Activated CD4-positive, CD25-positive, alpha-beta regulatory T cell treated with anti-CD3 and anti-CD28 coated beads, Interleukin-2, amount 50 U/mL, for 72 hours (primary cell): Measurements from ENCODE around the gene FEN1.

Experiments used
- DNase-seq: peaks from one replicate; pipeline ENCODE4 v3.0.0; 2021

Gene FEN1

DNA sequence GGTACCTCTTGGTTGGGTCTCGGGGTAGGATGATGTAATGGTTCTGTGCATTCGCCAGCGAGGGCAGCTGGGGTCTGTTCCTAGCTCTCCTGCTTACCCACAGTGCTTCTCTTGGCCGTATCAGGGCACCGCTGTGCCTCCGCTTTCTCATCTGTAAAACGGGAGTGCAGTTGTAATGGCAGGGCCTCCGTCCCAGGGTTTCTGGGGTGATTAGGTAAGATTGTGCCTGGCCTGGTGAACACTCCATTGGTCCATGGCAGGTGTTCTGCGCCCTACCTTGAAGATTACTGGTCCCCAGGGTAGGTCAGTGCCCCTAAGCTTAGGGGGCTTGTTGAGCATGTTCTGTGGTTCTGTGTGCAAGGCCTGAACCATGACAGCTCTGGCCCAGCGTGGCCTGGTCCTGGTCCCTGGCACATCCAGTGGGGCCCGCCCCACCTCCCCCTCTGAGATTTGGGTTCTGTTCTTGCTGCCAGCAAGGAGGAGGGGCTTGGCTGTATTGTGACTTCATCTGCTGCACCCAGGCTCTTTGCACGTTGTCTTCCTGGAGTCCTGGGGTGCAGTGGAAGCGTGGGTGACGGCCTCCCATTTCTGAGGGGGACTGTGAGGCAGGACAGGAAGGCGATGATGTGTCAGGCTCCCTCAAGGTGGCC is 35.4 kb upstream of the FEN1 start:
- DNase-seq: no peak

DNA sequence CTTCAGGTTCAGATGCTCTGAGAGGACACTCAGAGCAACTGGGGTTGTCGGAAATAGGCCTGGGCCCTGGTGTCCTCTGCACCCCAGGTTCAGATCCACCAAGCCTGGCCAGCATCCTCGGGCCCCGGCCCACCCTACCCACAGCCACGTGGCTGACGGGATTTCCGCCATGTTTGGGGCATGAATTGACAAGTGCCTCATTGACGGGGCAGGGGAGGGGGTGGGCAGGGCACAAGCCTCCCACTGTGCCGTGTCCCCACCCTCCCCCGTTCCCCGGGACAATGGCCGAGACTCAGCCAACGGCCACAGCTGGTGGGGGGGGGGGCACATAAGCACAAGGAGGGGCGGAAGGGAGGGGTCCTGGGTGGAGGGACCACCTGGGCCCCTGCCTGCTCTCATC is 31.8 kb upstream of the FEN1 start:
- no peak for DNase-seq

GRCh38 chr11:61761440-61762222 is 31.1 kb upstream of the FEN1 start:
- DNase-seq: no peak

GRCh38 chr11:61762223-61762615 is 30.5 kb upstream of the FEN1 start:
- no peak for DNase-seq

DNA sequence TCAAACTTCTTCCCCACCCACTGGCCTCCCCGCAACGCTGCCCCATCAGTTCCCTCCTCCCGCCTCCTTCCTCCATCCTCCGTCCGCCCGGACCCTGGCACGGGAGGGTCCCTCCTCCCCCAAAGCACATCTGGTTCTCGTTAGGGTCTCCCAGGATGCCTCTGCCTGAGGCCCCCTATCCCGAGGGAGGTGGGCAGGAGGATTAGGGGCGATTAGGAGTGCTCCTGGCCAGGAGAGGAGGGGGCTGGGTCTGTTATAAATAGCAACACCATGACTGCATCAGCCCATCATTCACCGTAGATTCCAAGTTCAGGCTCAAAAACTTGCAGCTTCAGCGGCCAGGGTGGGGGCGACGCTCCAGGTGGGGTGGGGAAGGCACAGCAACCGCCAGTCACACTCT is 29.9 kb upstream of the FEN1 start:
- no peak for DNase-seq

- DNase-seq: no peak
These were observed 28.6 kb upstream of the FEN1 start for GRCh38 chr11:61763930-61764605.

GRCh38 chr11:61764606-61765260 is 28.0 kb upstream of the FEN1 start:
- DNase-seq: no peak

GRCh38 chr11:61765550-61766253 is 27.0 kb upstream of the FEN1 start:
- DNase-seq: no peak

DNA sequence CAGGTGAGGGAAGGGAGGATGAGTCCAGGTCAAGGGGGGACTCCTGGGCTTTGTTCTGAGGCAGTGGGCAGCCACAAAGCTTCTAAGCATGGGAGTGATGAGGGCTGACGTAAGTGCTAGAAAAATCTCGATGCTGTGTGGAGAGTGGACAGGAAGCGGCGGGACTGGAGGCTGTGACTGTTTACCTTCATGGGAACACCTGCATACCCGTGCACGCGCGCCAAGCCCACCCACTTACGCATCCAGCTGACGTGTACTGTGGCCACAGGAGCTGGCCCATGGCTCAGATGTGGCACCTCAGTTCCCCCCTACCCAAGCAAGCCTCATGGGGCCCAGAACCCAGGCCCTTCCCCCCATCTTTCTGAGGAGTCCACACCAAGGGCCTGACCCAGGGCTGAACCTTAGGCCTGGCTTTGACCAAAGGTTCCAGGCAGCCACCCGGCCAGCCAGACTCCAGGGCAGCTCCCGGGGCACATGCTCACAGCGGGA is 26.3 kb upstream of the FEN1 start:
- no peak for DNase-seq

GRCh38 chr11:61768376-61769076 is 24.2 kb upstream of the FEN1 start:
- no peak for DNase-seq

DNA sequence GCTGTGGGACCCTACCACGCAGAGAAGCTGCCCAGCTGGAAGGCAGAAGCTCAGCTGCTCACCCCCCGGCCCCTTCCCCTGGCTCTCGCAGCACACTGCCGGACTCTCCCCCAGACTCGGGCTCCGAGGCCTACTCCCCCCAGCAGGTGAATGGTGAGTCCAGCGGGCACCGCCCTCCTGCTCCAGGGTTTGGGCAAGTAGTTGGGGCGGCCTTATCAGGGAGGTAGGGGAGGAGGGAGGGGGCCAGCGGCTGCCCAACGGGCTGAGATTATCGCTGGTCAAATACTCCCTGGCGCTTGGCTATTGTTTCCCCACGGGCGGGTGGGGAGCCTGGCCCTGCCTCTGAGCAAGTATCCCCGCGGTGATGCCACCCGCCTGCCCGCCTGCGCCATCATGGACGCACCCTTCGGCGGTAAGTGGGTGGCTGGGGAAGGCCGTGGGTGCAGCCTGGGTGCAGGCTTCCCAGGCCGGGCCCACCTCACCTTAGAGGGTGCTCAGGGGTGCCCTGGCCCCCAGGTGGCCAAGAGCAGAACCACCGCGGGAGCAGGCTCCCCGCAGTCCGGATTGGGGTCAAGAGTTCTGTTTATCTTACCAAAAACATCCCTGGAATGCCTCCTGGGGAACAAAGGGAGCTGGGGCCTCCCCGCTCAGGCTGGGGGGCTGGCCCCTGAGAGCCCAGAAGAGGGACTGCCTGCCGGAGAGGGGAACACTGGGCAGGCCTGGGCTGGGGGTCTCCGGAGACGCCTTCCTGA is 23.4 kb upstream of the FEN1 start:
- no peak for DNase-seq

GRCh38 chr11:61769946-61770683 is 22.6 kb upstream of the FEN1 start:
- DNase-seq: no peak

- DNase-seq: no peak
These were observed 21.4 kb upstream of the FEN1 start for GRCh38 chr11:61771195-61771894.

DNA sequence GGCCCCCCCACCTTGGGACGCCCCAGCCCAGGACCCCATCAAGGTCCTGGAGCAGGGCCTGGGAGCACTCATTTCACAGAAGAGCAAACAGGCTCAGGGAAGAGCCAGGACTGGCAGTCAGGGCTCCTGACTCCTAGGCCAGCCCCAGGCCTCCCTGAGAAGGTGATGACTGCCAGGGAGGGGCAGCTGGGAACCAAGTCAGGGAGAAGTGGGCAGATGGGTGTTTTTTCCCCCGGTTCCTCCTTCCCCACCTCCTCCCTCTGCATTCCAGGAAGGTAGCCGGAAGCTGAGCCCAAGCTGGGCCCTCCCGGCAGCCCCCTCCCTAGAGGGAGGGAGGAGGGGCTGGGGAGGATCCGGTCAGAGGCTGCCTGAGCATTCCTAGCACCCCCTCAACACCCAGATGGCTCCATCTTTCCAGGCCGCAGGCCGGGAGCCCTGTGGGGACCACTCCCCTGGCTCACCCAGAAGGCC is 20.7 kb upstream of the FEN1 start:
- DNase-seq: no peak

DNA sequence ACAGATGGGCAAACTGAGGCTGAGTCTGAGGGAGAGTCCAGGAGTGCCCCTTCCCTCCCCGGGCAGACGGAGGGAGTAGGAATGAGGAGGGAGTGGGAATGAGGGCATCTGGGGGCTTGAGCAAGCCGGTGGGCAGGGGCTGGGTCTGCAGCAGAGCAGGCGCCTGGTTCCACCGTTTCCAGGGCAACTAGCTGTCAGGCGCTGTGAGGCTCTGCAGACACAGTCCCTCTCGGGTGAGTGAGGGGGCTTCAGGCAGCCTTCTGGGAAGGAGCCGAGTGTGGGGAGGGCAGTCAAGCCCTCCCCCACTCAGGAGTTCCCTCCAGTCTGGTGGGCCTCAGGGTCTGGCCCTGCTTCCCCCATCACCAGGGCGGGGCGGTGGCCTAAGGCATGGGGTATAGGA is 19.4 kb upstream of the FEN1 start:
- no peak for DNase-seq

- DNase-seq: no peak
These were observed 18.9 kb upstream of the FEN1 start for GRCh38 chr11:61773809-61774208.

DNA sequence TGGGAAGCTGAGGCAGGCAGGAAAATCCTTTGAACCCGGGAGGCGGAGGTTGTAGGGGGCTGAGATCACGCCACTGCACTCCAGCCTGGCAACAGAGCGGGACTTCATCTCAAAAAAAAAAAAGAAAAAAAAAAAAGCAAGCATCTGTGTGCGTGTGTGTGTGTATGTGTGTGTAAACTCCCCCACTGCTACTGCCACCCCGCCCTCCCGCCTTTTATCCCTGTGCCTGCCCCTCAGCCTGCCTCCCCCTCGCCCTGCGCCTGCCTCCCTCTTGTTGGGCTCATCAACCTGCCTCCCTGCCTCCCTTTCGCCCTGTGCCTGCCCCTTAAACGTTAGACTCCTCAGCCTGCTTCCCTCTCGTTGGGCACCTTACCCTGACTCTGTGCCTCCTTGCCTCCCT is 18.3 kb upstream of the FEN1 start:
- no peak for DNase-seq

GRCh38 chr11:61775106-61775505 is 17.6 kb upstream of the FEN1 start:
- no peak for DNase-seq

GRCh38 chr11:61775606-61776554 is 16.8 kb upstream of the FEN1 start:
- DNase-seq: no peak
